ENCODE data around the gene NPHS1.

GRCh38 chr19:35781650-35782049 lies 70.7 kb downstream of the NPHS1 start:
- TF ChIP-seq, protein P1, sequence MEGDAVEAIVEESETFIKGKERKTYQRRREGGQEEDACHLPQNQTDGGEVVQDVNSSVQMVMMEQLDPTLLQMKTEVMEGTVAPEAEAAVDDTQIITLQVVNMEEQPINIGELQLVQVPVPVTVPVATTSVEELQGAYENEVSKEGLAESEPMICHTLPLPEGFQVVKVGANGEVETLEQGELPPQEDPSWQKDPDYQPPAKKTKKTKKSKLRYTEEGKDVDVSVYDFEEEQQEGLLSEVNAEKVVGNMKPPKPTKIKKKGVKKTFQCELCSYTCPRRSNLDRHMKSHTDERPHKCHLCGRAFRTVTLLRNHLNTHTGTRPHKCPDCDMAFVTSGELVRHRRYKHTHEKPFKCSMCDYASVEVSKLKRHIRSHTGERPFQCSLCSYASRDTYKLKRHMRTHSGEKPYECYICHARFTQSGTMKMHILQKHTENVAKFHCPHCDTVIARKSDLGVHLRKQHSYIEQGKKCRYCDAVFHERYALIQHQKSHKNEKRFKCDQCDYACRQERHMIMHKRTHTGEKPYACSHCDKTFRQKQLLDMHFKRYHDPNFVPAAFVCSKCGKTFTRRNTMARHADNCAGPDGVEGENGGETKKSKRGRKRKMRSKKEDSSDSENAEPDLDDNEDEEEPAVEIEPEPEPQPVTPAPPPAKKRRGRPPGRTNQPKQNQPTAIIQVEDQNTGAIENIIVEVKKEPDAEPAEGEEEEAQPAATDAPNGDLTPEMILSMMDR (IDR thresholded peaks at IDR 0.05; ENCODE audit: poor library complexity): no peak
- no peak for TF ChIP-seq EZH2 (IDR thresholded peaks at IDR 0.05; ENCODE audit: borderline replicate concordance)
